ENCODE data around the gene DARS1.

DARS1 gene

DNA sequence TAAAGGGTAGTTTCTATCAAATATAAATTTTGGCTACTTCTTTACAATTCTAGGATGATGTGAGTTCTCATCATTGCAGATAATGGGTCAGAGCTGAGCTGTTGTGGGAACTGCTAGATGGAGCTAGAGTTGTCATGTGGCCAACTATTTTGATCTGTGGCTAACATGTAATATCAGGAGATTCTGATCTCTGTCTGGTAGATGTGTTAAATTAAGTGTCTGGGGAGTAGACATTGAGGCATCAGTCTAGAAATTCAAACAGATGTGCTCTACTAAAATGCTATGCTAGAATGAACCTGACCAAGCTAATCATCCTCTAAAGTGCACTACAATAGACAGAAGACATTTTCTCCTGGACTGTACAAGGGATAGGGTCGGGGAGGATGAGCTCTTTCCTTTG is 30.3 kb upstream of the DARS1 start:
- Mint-ChIP-seq H3K4me1 (peaks cover 55% of the 10 kb centered on the region), H3K9me3 (no peaks in the 10 kb centered on the region), H3K36me3 (ENCODE audit: low read depth) (no peaks in the 10 kb centered on the region), H3K27ac (peak overlapping the region; percentile 38 to 53 (median 41)), H3K27me3 (ENCODE audit: low read depth) (no peaks in the 10 kb centered on the region), H3K4me3 (no peak overlapping the region)
- no peak for TF ChIP-seq CTCF (IDR thresholded peaks at IDR 0.05; ENCODE audit: unreplicated experiment in 3 of 3)

- Mint-ChIP-seq H3K9me3 (no peaks in the 10 kb centered on the region), H3K36me3 (ENCODE audit: low read depth) (no peaks in the 10 kb centered on the region), H3K27ac (peak overlapping the region; percentile 89 to 98 (median 92)), H3K27me3 (ENCODE audit: low read depth) (no peaks in the 10 kb centered on the region), H3K4me3 (no peak overlapping the region), H3K4me1 (peaks cover 50% of the 10 kb centered on the region)
- no peak for TF ChIP-seq CTCF (IDR thresholded peaks at IDR 0.05; ENCODE audit: unreplicated experiment in 3 of 3)
Measured at GRCh38 chr2:136014411-136014810, 29.0 kb upstream of the DARS1 start.

GRCh38 chr2:136013955-136014354 is 28.5 kb upstream of the DARS1 start:
- H3K27ac Mint-ChIP-seq: peak overlapping the region; percentile 89 to 98 (median 92)
- no peak overlapping the region for H3K4me3 Mint-ChIP-seq
- no peaks in the 10 kb centered on the region for H3K36me3 Mint-ChIP-seq (ENCODE audit: low read depth)
- H3K4me1 Mint-ChIP-seq: peaks cover 48% of the 10 kb centered on the region
- H3K9me3 Mint-ChIP-seq: no peaks in the 10 kb centered on the region
- H3K27me3 Mint-ChIP-seq (ENCODE audit: low read depth): no peaks in the 10 kb centered on the region
- TF ChIP-seq CTCF (IDR thresholded peaks at IDR 0.05; ENCODE audit: unreplicated experiment in 3 of 3): peak in 1 of 3 experiments; percentile 31

DNA sequence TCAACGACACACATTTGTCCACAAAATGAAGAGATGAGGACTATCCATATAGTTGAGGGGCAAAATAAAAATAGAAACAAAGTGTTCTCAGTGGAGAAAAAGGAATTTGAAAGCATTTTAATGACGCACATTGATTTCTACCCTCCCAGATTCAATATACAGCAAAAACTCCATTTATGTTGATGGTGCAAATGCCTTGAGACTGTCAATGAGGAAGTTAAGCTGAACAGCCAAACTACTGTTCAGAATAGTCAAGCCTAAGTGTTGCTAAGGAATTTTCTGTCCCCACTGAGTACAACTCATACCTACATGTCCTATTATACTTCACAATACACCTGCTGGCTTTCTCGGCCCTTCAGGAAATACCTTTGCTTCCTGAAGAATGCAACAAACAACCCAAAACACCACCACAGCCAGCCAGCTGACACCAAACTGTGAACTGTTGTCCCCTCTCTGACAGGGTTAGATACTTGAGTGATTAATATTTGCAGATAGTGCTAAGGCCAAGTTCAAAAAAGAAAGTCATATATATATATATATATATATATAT is 27.8 kb upstream of the DARS1 start:
- no peaks in the 10 kb centered on the region for H3K36me3 Mint-ChIP-seq (ENCODE audit: low read depth)
- no peak for TF ChIP-seq CTCF (IDR thresholded peaks at IDR 0.05; ENCODE audit: unreplicated experiment in 3 of 3)
- H3K27me3 Mint-ChIP-seq (ENCODE audit: low read depth): no peaks in the 10 kb centered on the region
- H3K27ac Mint-ChIP-seq: peak overlapping the region; percentile 36 to 98 (median 92)
- H3K9me3 Mint-ChIP-seq: no peaks in the 10 kb centered on the region
- no peak overlapping the region for H3K4me3 Mint-ChIP-seq
- peaks cover 51% of the 10 kb centered on the region for H3K4me1 Mint-ChIP-seq

DNA sequence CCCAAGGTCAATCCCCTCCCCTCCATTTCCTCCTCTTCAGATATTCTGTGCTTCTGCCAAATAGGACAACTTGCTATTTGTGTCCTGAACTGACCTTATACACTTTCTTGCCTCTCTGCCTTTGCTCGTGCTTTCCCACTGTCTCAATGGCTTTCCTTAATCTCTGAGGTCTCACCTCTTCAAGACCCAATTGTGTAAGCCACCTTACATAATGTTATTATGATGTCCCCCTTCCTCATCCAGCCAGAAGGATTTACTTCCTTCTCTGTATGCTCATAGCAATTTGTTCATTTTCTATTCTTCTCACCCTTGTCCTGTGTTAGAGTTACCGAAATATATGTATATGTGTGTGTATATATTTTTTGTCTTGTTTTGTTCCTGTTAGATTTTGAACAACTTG is 26.9 kb upstream of the DARS1 start:
- TF ChIP-seq CTCF (IDR thresholded peaks at IDR 0.05; ENCODE audit: unreplicated experiment in 3 of 3): no peak
- no peaks in the 10 kb centered on the region for H3K27me3 Mint-ChIP-seq (ENCODE audit: low read depth)
- peak overlapping the region in 1 of 3 experiments; percentile 28 for H3K27ac Mint-ChIP-seq
- H3K9me3 Mint-ChIP-seq: no peaks in the 10 kb centered on the region
- no peak overlapping the region for H3K4me3 Mint-ChIP-seq
- H3K4me1 Mint-ChIP-seq: peaks cover 53% of the 10 kb centered on the region
- no peaks in the 10 kb centered on the region for H3K36me3 Mint-ChIP-seq (ENCODE audit: low read depth)

DNA sequence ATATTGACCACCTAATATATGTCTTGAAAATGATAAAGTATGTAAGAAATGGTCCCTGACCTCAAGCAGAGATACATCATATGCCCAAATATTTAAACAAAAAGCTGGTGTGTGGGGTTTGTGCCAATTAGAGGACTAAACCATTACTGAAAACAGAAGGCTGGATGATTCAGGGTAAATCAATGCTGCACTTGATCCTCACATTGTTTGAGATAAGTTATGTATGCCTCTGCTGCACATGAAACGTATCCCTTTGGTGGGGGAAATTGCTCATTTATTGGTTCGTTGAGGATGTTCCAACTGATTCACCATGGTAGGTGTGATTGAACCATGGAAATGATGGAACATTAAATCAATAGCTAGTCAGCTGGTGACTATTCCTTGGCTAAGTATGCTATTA is 24.7 kb upstream of the DARS1 start:
- no peaks in the 10 kb centered on the region for H3K27me3 Mint-ChIP-seq (ENCODE audit: low read depth)
- no peak overlapping the region for H3K4me3 Mint-ChIP-seq
- no peaks in the 10 kb centered on the region for H3K9me3 Mint-ChIP-seq
- no peak for TF ChIP-seq CTCF (IDR thresholded peaks at IDR 0.05; ENCODE audit: unreplicated experiment in 3 of 3)
- H3K36me3 Mint-ChIP-seq (ENCODE audit: low read depth): no peaks in the 10 kb centered on the region
- H3K27ac Mint-ChIP-seq: no peak overlapping the region
- H3K4me1 Mint-ChIP-seq: peaks cover 56% of the 10 kb centered on the region

Measured in nephron (organoid).